T1000 (cell line): ENCODE measurements around the gene GAB4.
"Not testable (repeated sequence)": the region's sequence is repeated elsewhere in the genome, so short reads cannot be mapped to it uniquely, and the experiment has no call there.

ENCODE experiments used
- DNase-seq: peaks from one replicate; lab custom pipeline; 2025; ENCODE audit warnings: mixed read lengths; lab: John Stamatoyannopoulos, UW

GAB4 gene, protein sequence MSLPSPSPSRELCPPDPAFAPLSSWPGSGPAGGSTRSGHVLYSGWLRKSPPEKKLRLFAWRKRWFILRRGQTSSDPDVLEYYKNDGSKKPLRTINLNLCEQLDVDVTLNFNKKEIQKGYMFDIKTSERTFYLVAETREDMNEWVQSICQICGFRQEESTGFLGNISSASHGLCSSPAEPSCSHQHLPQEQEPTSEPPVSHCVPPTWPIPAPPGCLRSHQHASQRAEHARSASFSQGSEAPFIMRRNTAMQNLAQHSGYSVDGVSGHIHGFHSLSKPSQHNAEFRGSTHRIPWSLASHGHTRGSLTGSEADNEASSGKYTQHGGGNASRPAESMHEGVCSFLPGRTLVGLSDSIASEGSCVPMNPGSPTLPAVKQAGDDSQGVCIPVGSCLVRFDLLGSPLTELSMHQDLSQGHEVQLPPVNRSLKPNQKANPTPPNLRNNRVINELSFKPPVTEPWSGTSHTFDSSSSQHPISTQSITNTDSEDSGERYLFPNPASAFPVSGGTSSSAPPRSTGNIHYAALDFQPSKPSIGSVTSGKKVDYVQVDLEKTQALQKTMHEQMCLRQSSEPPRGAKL

GRCh38 chr22:17007852-17008731, at the start of gene GAB4:
TSS of gene GAB4 (minus strand) at chr22:17008222. CDS start at chr22:17008114, 108 bp downstream.
- DNase-seq: no peak

GRCh38 chr22:17056807-17057206, 48.8 kb upstream of the GAB4 start:
- no peak for DNase-seq

DNA sequence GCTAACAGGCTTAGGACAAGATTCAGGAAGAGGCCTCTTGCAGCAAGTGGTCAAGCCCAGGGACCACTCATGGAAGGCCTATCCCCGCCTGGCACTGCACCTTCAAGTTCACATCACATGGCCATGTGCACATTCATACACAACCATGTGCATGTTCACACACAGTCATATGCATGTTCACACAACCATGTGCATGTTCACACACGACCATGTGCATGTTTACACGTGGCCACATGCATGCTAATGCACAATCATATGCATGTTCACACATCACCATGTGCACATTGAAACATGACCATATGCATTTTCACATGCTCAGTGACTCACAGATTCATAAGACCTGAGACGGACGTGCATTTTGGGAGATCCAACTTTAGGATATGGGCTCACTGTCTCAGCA, 48.0 kb upstream of the GAB4 start:
- no peak for DNase-seq

GRCh38 chr22:17047656-17048055, 39.6 kb upstream of the GAB4 start:
- DNase-seq: no peak

DNA sequence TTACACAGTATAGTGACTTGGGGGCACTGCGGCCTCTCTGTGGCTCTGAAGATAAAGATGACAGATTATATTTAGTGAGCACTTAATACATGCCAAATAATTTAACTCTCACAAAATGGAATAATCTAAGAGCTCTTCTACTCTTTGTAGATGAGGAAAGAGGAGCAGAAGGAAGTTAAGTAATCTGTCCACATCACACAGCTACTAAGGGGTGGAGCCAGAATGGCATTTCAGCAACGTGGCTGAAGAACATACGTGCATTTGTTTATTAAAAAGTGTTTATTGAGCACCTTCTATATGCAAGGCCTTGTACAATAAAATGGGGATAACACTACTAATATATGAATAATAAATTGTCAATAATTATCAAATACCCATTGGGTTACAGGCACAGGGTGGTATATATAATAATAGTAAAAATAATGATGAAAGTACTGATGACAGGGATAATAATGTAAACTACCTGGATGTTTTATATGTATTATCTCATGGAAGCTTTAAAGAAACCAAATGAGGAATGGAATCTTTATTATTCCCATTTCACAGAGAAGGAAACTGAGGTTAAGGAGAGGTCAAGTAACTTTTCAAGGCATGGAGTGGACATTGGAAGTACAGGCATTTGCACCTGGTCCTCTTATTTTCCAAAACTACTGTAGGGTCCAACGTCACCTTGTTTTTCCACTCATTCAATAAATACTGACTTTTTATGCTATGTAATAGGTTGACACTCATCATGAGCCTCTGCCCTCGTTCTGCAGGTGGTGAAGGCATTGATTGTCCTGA, 38.7 kb upstream of the GAB4 start:
- DNase-seq: no peak

DNA sequence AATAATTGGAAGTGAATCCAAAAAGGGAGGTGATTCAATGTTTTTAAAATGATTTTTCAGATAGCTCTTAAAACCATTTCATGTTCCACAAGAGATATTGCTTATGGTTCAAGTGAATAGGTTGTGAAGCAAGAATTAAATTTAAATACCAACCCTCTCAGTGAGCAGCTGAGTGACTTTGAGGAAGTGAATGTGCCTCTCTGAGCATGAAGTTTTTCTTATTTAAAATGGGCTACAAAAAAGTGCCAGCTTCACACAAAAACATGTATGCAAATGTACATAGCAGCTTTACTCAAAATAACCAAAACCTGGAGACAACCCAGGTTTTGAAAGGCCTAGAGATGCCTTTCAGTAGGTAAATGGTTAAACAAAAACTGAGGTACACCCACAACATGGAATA, 35.5 kb upstream of the GAB4 start:
- no peak for DNase-seq

- not testable (repeated sequence) for DNase-seq
Observed at GRCh38 chr22:17036842-17037711, 29.1 kb upstream of the GAB4 start.

DNA sequence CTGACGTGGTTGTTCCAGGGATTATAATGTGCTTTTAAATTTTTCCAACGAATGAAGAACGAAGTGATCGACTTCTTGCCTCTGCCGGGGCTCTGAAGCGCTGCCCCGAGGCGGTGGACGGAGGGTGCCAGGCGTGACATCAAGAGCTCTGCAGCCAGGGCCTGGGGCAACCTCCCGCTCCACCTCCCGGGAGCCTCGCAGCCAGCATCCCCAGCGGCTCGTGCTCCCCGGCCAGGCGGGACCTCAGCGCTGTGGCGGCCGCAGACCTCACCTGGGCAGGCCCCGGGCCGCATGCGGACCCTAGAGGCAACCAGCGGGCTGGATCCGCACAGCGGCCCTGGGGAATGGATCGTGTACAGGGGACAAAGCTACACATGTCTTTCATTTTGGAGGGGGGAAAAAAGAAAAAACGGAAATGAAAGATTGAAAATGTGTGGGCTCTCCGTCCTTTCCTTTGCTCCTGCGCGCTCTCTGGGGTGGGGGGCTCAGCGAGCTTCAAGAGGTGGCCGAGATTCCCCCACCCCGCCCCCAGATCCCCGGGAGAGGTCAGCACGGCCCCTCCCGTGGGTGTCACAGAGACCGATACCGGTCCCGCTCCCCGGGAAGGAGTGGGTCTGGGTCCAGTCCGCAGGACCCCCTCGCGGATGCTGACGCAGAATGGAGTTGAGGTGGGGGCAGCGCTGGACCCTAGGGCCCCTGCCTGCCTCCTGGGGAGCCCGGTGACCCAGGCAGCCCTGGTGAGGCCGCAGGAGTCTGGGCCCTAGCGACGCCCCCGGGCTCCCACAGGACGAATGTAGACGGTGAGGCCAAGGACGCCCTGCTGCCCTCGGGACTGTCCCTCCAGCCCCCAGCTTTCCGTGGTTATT, 28.2 kb upstream of the GAB4 start:
- DNase-seq: not testable (repeated sequence)

DNA sequence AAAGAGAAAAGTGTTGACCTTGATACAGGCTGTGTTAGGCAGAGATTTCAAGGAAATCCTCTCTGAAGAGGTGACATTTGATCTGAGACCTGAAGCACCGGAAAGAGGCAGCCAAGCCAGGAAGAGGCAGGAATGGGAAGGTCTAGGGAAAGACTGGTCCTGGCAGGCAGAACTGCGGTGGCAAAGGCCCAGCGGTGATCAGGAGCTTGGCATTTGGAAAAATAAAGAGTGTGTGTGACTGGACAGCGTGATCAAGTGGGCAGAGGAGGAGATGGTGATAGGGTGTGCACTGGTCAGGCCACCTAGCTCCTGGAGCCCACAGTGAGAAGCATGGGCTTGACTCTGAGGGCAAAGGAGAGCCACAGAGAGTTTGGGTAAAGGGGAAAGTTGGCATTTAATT, 27.2 kb upstream of the GAB4 start:
- DNase-seq: no peak

GRCh38 chr22:17034532-17034931, 26.5 kb upstream of the GAB4 start:
- DNase-seq: not testable (repeated sequence)

DNA sequence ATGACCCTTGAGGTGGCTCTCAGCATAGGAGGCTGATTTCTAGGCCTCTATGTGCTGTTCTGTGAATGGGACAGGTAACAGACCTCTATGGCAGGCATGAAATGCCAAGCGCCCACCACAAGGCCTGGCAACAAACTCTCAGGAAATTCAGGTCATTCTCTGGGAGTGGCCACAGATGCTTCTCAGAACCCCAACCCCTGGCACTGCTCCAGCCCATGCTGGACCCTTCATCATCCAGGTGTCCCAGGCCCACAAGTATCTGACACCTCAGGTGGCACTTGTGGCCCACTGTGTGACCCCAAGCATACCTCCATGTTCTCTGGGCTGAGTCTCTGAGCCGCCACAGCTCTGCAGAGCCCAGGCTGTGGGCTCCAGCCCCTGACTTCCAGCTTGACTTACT, 24.3 kb upstream of the GAB4 start:
- DNase-seq: not testable (repeated sequence)

DNA sequence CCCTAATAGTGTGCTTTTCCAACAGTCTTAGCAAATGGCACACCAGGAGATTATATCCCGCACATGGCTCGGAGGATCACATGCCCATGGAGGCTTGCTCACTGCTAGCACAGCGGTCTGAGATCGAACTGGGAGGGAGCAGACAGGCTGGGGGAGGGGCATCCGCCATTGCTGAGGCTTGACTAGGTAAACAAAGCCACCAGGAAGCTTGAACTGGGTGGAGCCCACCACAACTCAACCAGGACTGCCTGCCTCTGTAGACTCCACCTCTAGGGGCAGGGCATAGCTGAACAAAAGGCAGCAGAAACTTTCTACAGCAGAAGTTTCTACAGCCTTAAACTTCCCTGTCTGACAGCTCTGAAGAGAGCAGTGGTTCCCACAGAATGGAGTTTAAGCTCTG, 16.4 kb upstream of the GAB4 start:
- DNase-seq: not testable (repeated sequence)

DNA sequence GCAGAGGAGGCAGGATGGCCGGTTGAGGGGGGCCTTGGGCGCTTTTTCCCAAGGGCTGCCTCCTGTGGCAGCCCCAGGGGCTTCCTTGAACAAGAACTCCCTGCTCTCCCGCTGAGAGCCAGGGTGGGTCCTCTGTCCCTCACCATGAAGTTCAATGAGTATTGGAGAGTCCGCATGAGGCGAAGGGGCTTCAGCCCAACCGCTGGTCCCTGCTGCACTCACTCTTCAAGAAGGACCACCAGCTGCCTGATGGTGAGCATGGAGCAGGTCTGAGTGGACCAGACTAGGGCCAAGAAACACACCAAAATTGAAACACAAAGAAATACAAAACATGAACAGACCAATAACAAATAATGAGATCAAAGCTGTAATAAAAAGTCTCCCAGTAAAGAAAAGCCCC, 7.5 kb upstream of the GAB4 start:
- not testable (repeated sequence) for DNase-seq

GRCh38 chr22:17014101-17014440, 6.0 kb upstream of the GAB4 start:
- DNase-seq: not testable (repeated sequence)

- no peak for DNase-seq
Observed at GRCh38 chr22:17013396-17014100, 5.5 kb upstream of the GAB4 start.

GRCh38 chr22:17012267-17012666, 4.2 kb upstream of the GAB4 start:
- no peak for DNase-seq

- DNase-seq: no peak
Observed at GRCh38 chr22:17009640-17010291, 1.7 kb upstream of the GAB4 start.

- no peak for DNase-seq
Observed at GRCh38 chr22:17007257-17007656, 765 bp downstream of the GAB4 start.

DNA sequence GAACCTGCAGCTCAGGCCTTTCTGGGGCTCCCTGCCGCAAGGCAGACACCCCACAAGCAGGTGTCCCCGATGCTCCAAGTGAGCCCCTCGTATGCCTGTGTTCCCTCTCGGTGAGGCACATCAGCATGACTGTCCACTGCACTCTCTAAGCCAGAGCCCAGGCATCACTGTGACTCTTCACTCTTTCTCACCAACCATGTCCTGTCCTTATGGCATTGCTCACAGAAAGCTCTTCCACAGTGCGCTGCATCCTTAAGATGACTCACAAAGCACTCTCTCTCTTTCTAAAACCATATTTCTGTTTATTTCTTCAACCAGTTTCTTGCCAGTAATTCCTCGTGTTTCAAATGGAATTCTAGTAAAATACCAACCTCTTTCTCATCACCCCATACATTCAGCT, 18.1 kb downstream of the GAB4 start:
- DNase-seq: no peak
